GM18861 (cell line): ENCODE measurements around the gene FRMD1.

Source experiments
- ATAC-seq: cut with Tn5 transposase; IDR thresholded peaks from one replicate; pipeline ENCODE4 v1.9.1; 2021; ENCODE audit not compliant: unreplicated experiment

FRMD1 gene

DNA sequence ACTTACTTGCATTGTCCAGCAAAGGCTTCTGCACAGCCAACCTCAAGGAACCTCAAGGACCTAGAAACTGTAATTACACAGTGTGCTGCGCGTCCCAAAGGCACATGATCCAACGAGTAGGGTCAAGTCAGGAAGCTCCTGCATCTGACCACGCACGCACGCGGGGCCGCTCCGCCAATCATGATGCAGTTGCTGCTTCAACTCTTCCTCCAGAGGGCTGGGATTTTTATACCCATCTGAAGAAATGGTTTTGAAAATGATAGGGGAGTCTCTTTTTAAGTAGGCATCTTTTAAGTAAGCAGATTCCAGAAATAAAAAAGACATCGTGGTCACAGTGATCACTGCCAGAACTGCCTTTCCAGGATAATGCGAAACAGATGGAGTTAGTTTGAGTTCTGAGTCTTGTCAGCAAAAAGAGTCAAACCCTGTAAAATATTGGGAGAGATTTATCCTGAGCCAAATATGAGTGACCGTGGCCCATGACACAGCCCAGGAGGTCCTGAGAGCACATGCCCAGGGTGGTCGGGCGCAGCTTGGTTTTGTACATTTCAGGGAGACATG is 47.5 kb downstream of the FRMD1 start:
- ATAC-seq: no peak

GRCh38 chr6:168030908-168031307 is 48.1 kb downstream of the FRMD1 start:
- ATAC-seq: no peak

GRCh38 chr6:168030218-168030746 is 48.7 kb downstream of the FRMD1 start:
- ATAC-seq: no peak

DNA sequence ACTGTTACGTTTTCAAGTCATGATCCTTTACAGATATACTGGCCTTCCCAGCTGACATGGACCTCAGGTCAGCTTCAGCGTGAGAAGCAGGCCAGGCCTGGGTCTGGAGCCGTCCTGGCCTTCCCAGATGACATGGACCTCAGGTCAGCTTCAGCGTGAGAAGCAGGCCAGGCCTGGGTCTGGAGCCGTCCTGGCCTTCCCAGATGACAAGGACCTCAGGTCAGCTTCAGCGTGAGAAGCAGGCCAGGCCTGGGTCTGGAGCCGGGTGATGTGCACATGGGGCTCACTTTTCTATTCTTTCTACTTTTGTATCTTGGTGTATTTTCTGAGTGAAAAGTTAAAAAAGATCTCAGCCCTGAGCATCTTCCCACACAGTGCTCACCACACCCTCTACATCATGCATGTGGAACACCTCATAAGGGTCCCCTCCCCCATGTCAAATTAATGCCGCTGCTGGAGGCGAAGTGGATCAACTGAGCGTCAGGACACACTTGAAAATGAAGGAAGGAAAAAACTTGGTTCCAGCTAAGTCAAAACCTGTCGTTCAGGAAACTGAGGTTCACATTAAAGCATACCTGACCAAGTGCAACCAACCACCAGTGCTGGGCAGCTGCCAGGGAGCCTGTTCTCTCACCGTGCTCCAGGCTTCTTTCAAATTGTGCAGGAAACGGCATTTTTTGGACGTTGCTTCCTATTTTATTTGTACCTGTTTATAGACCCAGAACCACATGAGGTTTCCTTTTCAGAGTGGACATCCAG is 49.4 kb downstream of the FRMD1 start:
- no peak for ATAC-seq

GRCh38 chr6:168028181-168028580 is 50.8 kb downstream of the FRMD1 start:
- no peak for ATAC-seq

- ATAC-seq: no peak
Observed at GRCh38 chr6:168027521-168027920, 51.5 kb downstream of the FRMD1 start.

DNA sequence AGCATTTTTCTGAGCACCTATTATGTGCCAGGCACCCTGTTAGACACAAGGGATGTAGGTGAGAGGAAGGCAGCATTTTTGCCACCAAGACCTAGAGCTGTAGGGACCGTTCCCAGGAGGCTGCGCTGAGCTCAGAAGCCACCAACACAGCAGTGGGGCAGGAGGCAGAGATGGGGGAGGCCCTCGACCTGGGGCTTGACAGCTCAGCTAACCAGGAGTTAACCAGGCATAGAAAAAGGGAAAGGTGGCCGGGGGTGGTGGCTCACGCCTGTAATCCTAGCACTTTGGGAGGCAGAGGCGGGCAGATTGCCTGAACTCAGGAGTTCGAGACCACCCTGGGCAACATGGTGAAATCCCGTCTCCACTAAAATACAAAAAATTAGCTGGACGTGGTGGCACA is 52.1 kb downstream of the FRMD1 start:
- ATAC-seq: no peak

- ATAC-seq: no peak
Observed at GRCh38 chr6:168025831-168026710, 52.9 kb downstream of the FRMD1 start.

GRCh38 chr6:168024951-168025510 is 54.0 kb downstream of the FRMD1 start:
- no peak for ATAC-seq

- ATAC-seq: no peak
Observed at GRCh38 chr6:168022488-168023321, 56.3 kb downstream of the FRMD1 start.

DNA sequence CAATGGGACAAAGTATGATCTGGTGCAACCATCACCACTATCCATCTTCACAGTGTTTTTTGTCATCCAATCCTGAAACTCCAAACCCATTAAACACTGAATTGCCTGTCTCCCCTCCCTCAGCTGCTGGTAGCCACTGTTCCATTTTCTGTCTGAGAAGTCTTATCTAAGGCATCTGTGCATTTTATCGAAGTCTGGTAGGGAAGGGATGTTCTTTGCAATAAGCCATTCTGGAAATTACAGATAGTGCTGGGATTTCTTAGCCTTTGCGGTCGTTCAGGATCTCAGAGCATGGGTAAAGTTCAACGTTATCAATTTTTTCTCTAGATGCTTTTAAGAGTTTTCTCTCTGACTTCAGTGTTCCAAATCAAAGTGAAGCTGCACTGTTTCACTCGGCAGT is 57.4 kb downstream of the FRMD1 start:
- ATAC-seq: no peak

DNA sequence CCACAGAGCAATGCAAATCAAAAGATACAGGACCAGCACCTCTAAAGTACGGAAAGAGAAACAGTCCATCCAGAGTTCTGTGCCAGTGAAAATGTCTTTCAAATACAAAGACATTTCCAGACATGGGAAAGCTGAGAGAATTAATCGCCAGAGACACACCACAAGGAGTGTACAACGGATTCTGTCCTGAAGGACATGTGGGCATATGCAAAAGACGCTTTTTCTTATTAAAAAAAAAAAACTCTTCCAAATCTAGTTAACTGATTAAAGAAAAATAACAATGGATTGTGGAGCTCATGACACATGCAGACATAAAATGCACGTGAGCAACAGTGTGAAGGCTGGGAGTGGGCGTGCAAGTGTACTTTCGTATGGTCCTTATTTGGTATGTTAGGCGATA is 58.8 kb downstream of the FRMD1 start:
- no peak for ATAC-seq

DNA sequence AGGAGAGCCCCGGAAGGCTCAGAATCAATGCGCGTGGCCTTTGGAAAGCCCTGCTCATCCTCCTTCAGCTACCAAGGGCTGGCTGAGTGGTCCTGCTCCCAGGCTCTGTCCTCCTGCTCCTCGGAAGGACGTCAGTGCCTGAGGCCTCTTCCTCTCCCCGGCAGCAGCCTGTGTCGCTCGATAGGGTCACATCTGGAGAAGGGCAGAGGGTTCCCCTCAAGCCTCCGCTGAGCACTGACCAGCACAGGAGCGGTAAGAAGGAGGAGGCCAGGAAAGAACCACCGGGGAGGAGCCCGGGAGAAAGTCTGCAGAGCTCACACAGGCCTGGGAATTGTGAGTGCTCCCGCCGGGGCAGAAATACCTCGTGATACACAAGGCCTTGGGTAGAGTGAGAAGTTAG is 60.3 kb downstream of the FRMD1 start:
- ATAC-seq: no peak

DNA sequence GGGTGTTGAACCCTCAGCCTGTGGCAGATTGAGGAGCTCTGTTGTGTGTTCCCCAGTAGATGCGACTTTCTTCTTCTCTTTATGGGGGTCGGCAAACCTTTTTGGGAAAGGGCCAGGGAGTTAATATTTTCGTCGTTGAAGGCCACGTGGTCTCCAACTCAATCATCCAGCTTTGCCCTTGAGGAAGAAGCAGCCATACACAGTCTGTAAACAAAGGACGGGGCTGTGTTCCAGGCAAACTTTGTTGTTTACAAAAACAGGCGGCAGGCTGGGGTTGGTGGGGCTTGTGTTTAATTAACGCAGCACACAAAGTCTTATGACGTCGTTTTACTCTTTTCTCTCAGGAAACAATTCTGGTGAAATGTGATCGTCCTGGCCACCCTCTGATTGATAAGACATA is 61.4 kb downstream of the FRMD1 start:
- ATAC-seq: no peak

DNA sequence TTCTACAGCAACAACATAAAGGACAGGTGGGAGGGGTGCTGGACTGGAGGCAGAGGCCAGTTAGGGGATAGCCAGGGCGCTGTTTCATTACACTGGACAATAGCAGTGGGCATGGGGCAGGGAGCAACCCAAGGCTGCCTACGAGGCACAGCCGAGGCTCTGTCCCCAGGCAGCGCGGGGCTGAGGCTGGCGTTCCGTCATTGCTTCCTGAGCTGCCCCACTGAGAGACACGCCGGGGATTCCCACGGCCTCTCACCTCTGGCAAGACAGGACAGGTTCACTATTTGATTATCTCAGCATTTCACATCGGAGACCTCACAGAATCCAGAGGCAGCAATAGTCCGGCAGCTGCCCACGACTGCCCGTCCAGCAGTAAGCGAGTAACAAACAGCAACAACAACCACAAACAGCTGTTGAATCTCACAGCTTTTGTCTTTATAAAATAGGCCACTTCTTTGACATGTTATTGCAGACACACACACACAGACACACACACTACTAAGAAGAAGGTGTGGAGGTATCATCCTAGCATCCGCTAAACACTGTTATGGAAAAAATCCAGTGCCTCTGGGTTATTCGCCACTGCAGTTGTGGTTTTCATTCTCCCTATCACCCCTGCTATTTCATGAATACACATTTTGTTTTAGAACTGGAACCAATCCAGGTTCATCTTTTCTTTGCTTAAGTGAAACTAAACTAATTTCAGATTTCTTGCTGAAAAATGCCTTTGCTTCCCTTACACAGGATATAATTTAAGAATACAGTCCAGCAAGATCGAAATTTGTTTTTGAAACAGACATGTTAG is 62.1 kb downstream of the FRMD1 start:
- ATAC-seq: no peak

DNA sequence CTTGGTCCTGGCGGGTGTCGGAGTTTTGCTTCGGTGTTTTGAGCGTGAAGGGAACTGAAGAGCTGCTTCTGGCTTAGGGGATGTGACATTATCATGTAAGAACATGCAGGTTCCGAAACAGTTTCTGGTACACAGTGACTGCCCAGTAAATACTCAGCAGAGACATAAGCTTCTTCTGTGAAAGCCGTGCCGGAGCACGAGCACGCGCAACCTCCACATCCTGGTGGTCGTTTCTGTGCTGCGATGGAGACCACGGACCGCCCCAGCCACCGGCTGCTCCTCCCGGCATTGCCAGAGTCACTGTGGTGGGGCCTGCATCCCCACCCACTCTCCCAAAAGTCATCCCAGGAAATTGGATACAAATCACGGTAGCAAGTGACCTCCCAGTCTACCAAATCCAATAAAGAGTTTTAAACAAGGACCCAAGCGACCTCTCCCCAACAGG is 62.8 kb downstream of the FRMD1 start:
- no peak for ATAC-seq

- ATAC-seq: no peak
Observed at GRCh38 chr6:168015482-168016175, 63.4 kb downstream of the FRMD1 start.

- no peak for ATAC-seq
Observed at GRCh38 chr6:168015009-168015408, 64.0 kb downstream of the FRMD1 start.

- no peak for ATAC-seq
Observed at GRCh38 chr6:168014428-168014827, 64.6 kb downstream of the FRMD1 start.
